B cell (primary cell): Measurements from ENCODE around the gene RUNDC1.

Experiments
- CTCF ChIP-seq: fragments of 200-600 bp; IDR thresholded peaks from one replicate; pipeline ENCODE4 v1.8.0; 2022; ENCODE audit warnings: antibody characterized with exemption, mild to moderate bottlenecking
- EZH2 ChIP-seq: IDR thresholded peaks from 2 replicates; pipeline ENCODE4 v1.6.1; 2012; ENCODE audit warnings: borderline replicate concordance, low read depth, mild to moderate bottlenecking, moderate library complexity, low read length; ENCODE audit not compliant: insufficient read depth, poor library complexity, severe bottlenecking

- TF ChIP-seq CTCF (no peak), EZH2 (no peak)
These were observed 33.6 kb upstream of the RUNDC1 start for GRCh38 chr17:42946812-42947211.
